ENCODE data around the gene SOCS7.
"Not testable (repeated sequence)": the region's sequence is repeated elsewhere in the genome, so short reads cannot be mapped to it uniquely, and the experiment has no call there.

SOCS7 gene

DNA sequence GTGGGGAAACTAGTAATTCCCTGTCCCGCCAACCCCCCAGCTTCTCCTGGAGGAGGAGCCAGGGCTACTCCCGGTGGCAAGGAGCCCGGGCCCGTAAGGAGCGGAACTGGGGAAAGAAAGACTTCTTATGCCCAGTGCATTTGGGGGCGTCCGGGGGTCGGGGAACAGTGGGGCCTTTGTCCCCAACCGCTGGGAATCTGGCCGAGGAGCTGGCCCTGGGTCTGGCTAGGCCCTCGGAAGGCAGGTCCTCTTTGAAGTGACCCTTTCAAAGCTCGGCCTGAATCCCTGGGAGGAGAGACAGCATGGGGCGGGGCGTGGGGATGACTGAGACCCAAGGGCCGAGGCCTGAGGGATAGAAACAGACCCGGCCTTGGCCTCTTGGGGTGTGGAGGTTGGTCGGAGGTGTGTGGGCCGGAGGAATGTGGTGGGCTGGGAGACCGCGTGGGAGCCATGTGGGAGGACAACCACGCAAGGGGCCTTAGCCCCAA, 82.6 kb downstream of the SOCS7 start:
- TF ChIP-seq, protein P1, sequence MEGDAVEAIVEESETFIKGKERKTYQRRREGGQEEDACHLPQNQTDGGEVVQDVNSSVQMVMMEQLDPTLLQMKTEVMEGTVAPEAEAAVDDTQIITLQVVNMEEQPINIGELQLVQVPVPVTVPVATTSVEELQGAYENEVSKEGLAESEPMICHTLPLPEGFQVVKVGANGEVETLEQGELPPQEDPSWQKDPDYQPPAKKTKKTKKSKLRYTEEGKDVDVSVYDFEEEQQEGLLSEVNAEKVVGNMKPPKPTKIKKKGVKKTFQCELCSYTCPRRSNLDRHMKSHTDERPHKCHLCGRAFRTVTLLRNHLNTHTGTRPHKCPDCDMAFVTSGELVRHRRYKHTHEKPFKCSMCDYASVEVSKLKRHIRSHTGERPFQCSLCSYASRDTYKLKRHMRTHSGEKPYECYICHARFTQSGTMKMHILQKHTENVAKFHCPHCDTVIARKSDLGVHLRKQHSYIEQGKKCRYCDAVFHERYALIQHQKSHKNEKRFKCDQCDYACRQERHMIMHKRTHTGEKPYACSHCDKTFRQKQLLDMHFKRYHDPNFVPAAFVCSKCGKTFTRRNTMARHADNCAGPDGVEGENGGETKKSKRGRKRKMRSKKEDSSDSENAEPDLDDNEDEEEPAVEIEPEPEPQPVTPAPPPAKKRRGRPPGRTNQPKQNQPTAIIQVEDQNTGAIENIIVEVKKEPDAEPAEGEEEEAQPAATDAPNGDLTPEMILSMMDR (IDR thresholded peaks at IDR 0.05; ENCODE audit: borderline replicate concordance, control extremely low read depth, extremely low read depth, insufficient read depth, missing control alignments): no peak
- DNase-seq (ENCODE audit: low spot score): no peak
- in situ Hi-C loops (cut with MboI; ENCODE audit: low sequenced_read_pairs, unreplicated experiment): loop anchor here (10.0 kb wide), 2 partner anchors 51 to 221 kb away; no protein-coding TSS in a partner anchor

DNA sequence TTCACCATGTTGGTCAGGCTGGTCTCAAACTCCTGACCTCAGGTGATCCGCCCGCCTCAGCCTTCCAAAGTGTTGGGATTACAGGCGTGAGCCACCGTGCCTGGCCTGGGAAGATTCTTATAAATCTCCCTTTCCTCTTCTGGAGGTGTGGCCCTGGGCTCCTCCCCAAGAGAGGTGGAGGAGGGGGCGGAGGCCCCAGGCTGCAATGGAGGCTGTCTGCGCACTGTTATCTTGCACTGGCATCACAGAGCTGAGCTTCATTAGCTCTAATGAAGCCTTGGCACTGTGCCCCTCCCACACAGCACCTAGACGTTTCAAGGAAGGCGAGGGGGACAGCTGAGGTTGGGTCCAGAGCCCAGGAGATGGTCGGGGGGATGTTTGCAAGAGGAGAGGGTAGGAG, 84.2 kb downstream of the SOCS7 start:
- TF ChIP-seq, protein P1 (IDR thresholded peaks at IDR 0.05; ENCODE audit: borderline replicate concordance, control extremely low read depth, extremely low read depth, insufficient read depth, missing control alignments): no peak
- in situ Hi-C loops (cut with MboI; ENCODE audit: low sequenced_read_pairs, unreplicated experiment): loop anchor here (10.0 kb wide), 2 partner anchors 49 to 219 kb away; no protein-coding TSS in a partner anchor

DNA sequence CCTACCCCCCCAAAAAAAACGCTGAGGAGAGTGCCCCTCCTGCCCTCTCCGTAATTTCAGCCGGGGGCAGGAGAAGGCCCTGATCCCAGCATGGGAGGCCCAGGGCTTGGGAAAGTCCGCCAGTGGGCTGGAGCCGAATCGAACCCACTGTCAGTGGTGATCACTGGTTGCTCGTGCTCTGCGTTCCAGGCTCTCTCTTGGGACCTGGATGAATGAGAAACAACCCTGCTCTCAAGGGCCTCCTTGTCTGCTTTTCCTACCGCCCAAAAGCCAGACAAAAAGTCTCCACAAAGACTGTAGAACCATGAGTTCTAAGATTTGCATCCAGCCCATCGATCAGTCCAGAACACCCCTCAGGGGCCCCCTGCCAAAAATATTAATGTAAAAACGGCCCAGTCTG, 84.7 kb downstream of the SOCS7 start:
- in situ Hi-C loops (cut with MboI; ENCODE audit: low sequenced_read_pairs, unreplicated experiment): loop anchor here (10.0 kb wide), 2 partner anchors 48 to 218 kb away; no protein-coding TSS in a partner anchor

More for the DNA sequence above, 84.2 kb downstream of the SOCS7 start:
- DNase-seq (ENCODE audit: low spot score): no peak

DNA sequence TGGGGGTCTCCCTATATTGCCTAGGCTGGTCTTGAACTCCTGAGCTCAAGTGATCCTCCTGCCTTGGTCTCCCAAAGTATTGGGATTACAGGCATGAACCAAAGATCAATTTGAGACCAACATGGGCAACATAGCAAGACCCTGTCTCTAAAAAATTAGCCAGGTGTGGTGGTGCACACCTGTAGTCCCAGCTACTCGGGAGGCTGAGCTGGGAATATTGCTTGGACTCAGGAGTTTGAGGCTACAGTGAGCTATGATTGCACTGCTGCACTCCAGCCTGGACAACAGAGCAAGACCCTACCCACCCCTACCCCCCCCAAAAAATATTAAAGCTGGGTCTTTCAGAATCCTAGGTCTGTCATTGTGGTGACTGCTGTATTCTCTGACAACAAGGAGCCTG, 85.7 kb downstream of the SOCS7 start:
- not testable (repeated sequence) for DNase-seq (ENCODE audit: low spot score)
- in situ Hi-C loops (cut with MboI; ENCODE audit: low sequenced_read_pairs, unreplicated experiment): loop anchor here (10.0 kb wide), 2 partner anchors 47 to 217 kb away; no protein-coding TSS in a partner anchor

More for the DNA sequence above, 84.7 kb downstream of the SOCS7 start:
- DNase-seq (ENCODE audit: low spot score): no peak
- TF ChIP-seq, protein P1 (IDR thresholded peaks at IDR 0.05; ENCODE audit: borderline replicate concordance, control extremely low read depth, extremely low read depth, insufficient read depth, missing control alignments): no peak

DNA sequence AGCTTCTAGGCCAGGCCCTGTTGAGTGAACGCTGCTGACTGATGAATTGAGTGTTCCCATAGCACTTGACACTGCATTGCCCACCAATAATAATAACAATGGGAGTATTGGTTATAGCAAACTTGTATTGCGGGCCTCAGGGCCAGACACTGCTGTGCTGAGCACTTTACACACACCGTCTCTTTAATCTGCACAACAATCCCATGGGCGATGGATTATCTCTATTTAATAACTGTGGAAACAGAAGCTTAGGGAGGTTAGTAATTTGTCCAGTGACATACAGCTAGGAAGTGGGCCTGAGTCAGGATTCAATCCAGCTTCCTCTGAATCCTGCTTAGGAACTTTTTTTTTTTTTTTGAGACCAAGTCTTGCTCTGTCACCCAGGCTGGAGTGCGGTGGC, 87.8 kb downstream of the SOCS7 start:
- in situ Hi-C loops (cut with MboI; ENCODE audit: low sequenced_read_pairs, unreplicated experiment): loop anchor here (10.0 kb wide), 2 partner anchors 45 to 215 kb away; no protein-coding TSS in a partner anchor
- DNase-seq (ENCODE audit: low spot score): no peak
- TF ChIP-seq, protein P1 (IDR thresholded peaks at IDR 0.05; ENCODE audit: borderline replicate concordance, control extremely low read depth, extremely low read depth, insufficient read depth, missing control alignments): no peak

DNA sequence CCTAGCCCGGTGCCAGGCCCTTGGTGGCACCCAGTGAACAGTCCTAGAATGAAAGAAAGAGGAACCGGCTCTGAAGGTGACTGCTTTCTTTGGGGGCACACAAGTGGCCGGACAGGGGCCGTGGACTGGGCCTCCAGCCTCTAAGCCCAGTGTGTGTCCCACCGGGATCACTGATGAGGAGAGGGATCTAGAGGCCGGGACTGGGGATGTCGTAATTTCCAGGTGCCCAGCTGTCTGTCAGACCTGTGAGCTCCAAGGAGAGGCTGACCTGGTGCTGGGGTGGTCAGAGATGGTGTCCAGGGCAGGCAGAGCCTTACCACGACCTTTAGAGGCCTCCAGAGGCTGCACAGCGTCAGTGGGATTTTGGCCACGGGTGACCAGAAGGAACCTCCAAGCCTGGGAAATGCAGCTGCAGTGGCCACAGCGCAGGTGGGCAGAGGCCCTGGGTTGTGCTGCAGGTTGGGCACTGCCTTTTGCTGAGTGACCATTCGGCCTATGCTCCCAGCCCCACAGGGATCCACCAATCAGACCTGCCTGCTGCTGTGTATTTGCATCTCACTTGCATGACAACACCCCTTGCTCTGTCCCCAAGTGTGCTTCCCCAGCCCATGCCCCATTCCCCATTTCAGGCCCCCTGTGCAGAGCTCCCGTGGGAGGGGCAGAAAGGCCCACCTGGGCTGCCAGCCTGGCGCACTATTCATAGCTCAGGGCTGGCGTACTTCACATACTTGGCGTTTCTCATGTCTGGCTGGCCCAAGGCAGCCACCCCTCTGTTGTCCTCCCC, 89.2 kb downstream of the SOCS7 start:
- in situ Hi-C loops (cut with MboI; ENCODE audit: low sequenced_read_pairs, unreplicated experiment): no loop called here
- DNase-seq (ENCODE audit: low spot score): no peak
- TF ChIP-seq, protein P1 (IDR thresholded peaks at IDR 0.05; ENCODE audit: borderline replicate concordance, control extremely low read depth, extremely low read depth, insufficient read depth, missing control alignments): no peak

Data from GM13976 (cell line).